ENCODE data around the gene FAM151B.
"Not testable (repeated sequence)": the region's sequence is repeated elsewhere in the genome, so short reads cannot be mapped to it uniquely, and the experiment has no call there.

The FAM151B gene

GRCh38 chr5:80487829-80488721 is at the start of gene FAM151B:
TSS of gene FAM151B (plus strand) at chr5:80488100. CDS start at chr5:80488124, 24 bp downstream.
- Mint-ChIP-seq H3K4me3 (peak within 1 kb of the TSS; percentile 77 to 85), H3K4me1 (peaks cover 11 to 16% of the 10 kb centered on the region in 2 donors), H3K27me3 (peaks cover 24 to 25% of the 10 kb centered on the region in 2 donors), H3K27ac (peak within 1 kb of the TSS; percentile 21), H3K9me3 (peaks cover 9 to 14% of the 10 kb centered on the region in 2 donors), H3K36me3 (peaks cover 4 to 6% of the 10 kb centered on the region in 2 donors)
- ATAC-seq (replicated peaks) = peak; percentile 95 to 96
- peak; percentile 80 for DNase-seq

DNA sequence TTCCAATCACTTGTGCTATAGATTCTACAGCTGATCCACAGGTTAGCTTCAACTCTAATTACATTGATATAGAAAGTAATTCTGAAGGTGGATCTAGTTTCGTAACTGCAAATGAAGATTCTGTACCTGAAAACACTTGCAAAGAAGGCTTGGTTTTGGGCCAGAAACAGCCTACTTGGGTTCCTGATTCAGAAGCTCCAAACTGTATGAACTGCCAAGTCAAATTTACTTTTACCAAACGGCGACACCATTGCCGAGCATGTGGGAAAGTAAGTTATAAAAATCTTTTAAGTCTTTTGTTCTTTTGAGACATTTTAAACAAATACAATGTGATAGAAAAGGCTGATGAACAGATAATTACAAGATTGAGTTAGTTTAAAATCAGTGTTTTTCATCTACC is 49.2 kb upstream of the FAM151B start:
- H3K36me3 Mint-ChIP-seq = peaks cover 32 to 48% of the 10 kb centered on the region in 2 donors

DNA sequence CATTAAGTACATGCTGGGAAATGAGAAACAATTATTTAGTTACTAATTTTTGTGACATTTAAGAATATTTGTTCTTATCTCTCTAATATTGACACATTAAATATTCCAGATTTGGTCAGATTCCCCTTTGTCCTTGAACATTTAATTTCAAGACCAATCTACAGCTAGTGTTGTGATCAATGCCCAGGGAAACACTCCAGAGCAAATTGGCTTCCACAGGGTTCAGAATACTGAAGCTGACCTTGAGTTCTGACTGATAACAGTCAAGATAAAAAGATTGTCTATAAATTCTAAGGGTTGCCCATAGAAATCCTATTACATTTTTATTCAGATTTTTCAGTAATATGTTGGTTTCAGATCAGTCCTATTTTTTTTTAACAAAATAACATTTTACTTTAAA is 48.7 kb upstream of the FAM151B start:
- Mint-ChIP-seq H3K27ac (no peak overlapping the region), H3K27me3 (no peaks in the 10 kb centered on the region), H3K4me1 (peaks cover 3 to 15% of the 10 kb centered on the region in 2 donors), H3K9me3 (no peaks in the 10 kb centered on the region), H3K4me3 (no peak overlapping the region), H3K36me3 (peaks cover 32 to 48% of the 10 kb centered on the region in 2 donors)
- no peak for ATAC-seq (replicated peaks)
- no peak for DNase-seq

More for the DNA sequence above, 49.2 kb upstream of the FAM151B start:
- no peak overlapping the region for H3K4me3 Mint-ChIP-seq
- no peaks in the 10 kb centered on the region for H3K27me3 Mint-ChIP-seq
- H3K4me1 Mint-ChIP-seq = peaks cover 3 to 15% of the 10 kb centered on the region in 2 donors
- DNase-seq (no peak), ATAC-seq (replicated peaks) (no peak)
- H3K27ac Mint-ChIP-seq = no peak overlapping the region
- no peaks in the 10 kb centered on the region for H3K9me3 Mint-ChIP-seq

DNA sequence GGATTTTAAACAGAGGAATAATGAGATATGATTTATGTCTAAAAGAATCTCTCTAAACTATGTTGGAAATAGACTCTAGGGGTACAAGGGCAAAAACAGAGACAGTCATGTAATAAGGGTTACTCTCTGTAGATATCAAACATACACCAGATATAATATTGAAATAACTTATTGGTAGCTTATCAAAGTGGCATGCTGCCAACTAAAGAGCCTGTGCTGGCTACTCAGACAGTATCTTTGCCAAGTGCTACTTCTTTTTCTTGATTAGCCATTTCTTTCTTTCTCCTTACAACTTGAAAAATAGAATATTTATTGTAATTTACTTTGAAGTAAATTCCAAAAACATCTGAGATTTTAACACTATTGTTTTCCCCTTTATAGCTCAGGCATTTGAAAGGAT is 45.2 kb upstream of the FAM151B start:
- H3K27me3 Mint-ChIP-seq = no peaks in the 10 kb centered on the region
- peaks cover 22 to 42% of the 10 kb centered on the region in 2 donors for H3K36me3 Mint-ChIP-seq
- H3K27ac Mint-ChIP-seq = no peak overlapping the region

DNA sequence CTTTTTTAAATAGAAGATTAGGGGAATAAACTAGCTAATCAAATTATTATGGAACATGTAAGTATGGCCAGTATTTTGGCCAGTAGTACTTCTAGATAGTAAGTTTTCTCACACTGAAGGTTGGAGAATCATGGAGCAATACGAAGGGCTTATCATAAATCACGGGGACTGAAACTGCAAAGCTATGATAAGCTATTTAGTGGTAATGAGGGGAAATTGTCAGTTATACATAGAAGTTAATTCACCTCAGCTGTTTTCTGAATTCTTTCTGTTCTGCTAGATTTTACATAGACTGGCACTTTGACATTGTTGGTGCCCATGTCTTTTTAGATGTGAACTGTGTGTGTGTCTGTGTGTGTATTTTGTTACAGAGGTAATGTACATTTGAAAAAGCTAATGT is 34.5 kb upstream of the FAM151B start:
- H3K36me3 Mint-ChIP-seq = peaks cover 14 to 34% of the 10 kb centered on the region in 2 donors
- no peak for DNase-seq
- no peaks in the 10 kb centered on the region for H3K27me3 Mint-ChIP-seq
- no peaks in the 10 kb centered on the region for H3K4me1 Mint-ChIP-seq
- no peak overlapping the region for H3K27ac Mint-ChIP-seq
- H3K4me3 Mint-ChIP-seq = no peak overlapping the region
- ATAC-seq (replicated peaks) = no peak
- no peaks in the 10 kb centered on the region for H3K9me3 Mint-ChIP-seq

More for the DNA sequence above, 45.2 kb upstream of the FAM151B start:
- no peak overlapping the region for H3K4me3 Mint-ChIP-seq
- peaks cover 0 to 2% of the 10 kb centered on the region in 2 donors for H3K4me1 Mint-ChIP-seq
- ATAC-seq (replicated peaks) (no peak), DNase-seq (no peak)
- no peaks in the 10 kb centered on the region for H3K9me3 Mint-ChIP-seq

GRCh38 chr5:80463269-80463668 is 24.6 kb upstream of the FAM151B start:
- Mint-ChIP-seq H3K4me1 (no peaks in the 10 kb centered on the region), H3K27me3 (no peaks in the 10 kb centered on the region), H3K27ac (no peak overlapping the region), H3K9me3 (peaks cover 15 to 19% of the 10 kb centered on the region in 2 donors), H3K4me3 (no peak overlapping the region), H3K36me3 (peaks cover 70 to 83% of the 10 kb centered on the region in 2 donors)
- DNase-seq (no peak), ATAC-seq (replicated peaks) (no peak)

DNA sequence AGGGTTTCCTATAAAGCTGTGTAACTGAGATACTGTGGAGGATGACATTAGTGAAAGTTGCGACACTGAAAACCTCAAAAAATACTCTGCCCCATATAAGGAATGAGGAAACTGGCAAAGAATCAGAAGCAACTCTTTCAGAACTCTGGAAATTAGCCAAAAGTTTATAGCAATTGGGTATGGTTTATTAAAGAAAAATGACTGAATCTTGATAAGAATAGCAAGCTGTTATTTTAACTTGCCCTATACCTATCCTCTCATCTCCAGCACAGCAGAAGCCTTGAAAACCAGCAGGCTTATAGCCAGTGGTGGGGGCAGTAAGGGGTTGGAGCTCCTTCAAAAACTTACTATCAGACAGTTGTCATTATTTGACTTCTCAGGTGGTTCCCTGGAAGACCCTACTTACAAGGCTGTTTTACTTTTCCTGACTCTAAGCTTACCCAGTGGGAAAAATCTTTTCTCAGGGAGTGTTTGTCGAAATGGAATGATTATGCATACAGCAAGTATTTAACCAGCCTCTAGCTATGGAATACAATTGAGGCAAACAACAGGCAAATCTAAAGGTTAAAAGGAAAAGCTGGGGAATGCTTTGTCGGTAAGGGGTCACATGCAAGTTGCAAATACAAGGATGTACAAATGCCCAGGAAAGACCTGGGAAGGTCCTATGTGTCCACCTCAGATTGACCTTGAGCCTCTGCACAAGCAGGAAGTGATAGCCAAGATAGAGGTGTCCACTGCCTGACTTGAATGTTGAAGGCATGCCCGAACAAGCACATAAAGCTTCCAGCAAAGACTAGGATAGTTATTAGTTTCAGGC is 21.0 kb upstream of the FAM151B start:
- Mint-ChIP-seq H3K27me3 (no peaks in the 10 kb centered on the region), H3K9me3 (peaks cover 24 to 30% of the 10 kb centered on the region in 2 donors), H3K4me1 (no peaks in the 10 kb centered on the region), H3K4me3 (no peak overlapping the region), H3K27ac (no peak overlapping the region), H3K36me3 (peaks cover 74 to 83% of the 10 kb centered on the region in 2 donors)
- ATAC-seq (replicated peaks) = no peak
- DNase-seq = no peak

DNA sequence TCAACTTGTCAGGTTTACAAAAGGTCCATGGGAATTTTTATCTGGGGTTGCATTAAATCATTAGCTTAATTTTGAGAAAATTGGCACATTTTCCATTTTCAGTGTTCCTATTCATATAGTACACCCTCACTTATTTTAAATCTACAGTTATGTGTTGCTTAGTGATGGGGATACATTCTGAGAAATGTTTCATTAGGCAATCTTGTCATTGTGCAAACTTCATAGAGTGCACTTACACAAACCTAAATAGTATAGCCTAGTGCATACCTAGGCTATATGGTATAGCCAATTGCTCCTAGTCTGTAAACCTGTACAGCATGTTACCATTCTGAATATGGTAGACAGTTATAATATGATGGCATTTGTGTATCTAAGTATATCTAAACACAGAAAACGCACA is 19.8 kb upstream of the FAM151B start:
- ATAC-seq (replicated peaks) (no peak), DNase-seq (no peak)
- Mint-ChIP-seq H3K9me3 (peaks cover 23 to 26% of the 10 kb centered on the region in 2 donors), H3K4me3 (no peak overlapping the region), H3K27ac (no peak overlapping the region), H3K4me1 (no peaks in the 10 kb centered on the region), H3K27me3 (no peaks in the 10 kb centered on the region), H3K36me3 (peaks cover 67 to 80% of the 10 kb centered on the region in 2 donors)

DNA sequence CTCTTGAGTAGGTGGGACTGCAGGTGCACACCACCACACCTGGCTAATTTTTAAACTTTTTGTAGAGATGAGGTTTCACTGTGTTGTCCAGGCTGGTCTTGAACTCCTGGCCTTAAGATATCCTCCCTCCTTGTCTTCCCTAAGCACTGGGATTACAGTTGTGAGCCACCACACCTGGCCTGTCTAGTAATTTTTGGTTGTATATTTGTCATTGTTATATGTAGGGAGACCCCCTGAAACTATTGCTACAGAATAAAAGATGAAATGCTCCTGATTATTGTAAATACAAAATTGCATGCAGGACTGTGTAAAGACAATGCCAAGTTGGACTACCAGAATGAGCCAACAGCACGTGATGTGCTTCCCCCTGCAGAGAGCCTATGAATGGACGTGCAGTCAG is 17.3 kb upstream of the FAM151B start:
- peaks cover 57 to 76% of the 10 kb centered on the region in 2 donors for H3K36me3 Mint-ChIP-seq
- peaks cover 13% of the 10 kb centered on the region in 2 donors for H3K9me3 Mint-ChIP-seq
- not testable (repeated sequence) for H3K4me3 Mint-ChIP-seq; H3K27me3 Mint-ChIP-seq; ATAC-seq (replicated peaks); H3K4me1 Mint-ChIP-seq; H3K27ac Mint-ChIP-seq; DNase-seq

GRCh38 chr5:80474929-80475328 is 13.0 kb upstream of the FAM151B start:
- peaks cover 37 to 49% of the 10 kb centered on the region in 2 donors for H3K36me3 Mint-ChIP-seq
- peaks cover 7 to 8% of the 10 kb centered on the region in 2 donors for H3K9me3 Mint-ChIP-seq
- no peaks in the 10 kb centered on the region for H3K4me1 Mint-ChIP-seq
- DNase-seq (no peak), ATAC-seq (replicated peaks) (no peak)
- no peaks in the 10 kb centered on the region for H3K27me3 Mint-ChIP-seq
- no peak overlapping the region for H3K27ac Mint-ChIP-seq
- H3K4me3 Mint-ChIP-seq = no peak overlapping the region

DNA sequence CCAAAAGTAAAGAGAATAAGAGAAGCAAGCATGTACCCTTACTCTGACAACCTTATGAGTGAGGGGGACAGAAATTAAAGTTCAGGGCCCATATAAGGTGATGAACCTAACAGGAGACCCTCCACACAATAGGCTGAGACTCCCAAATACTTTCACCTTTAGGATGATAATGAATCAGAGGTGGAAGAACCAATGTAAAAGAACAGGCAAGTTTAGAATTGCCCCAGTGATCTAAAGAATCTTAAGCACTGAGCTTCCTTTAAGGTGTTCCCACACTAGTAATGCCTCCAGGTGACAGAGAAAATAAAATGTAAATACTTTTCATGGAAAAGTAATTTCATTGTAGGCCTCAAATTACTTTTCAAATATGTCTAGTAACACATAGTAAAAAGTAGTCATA is 8.2 kb upstream of the FAM151B start:
- no peaks in the 10 kb centered on the region for H3K4me1 Mint-ChIP-seq
- no peak overlapping the region for H3K4me3 Mint-ChIP-seq
- no peak overlapping the region for H3K27ac Mint-ChIP-seq
- ATAC-seq (replicated peaks) = no peak
- H3K27me3 Mint-ChIP-seq = peaks cover 0 to 3% of the 10 kb centered on the region in 2 donors
- H3K36me3 Mint-ChIP-seq = peaks cover 20 to 32% of the 10 kb centered on the region in 2 donors
- DNase-seq = no peak
- H3K9me3 Mint-ChIP-seq = peaks cover 16 to 27% of the 10 kb centered on the region in 2 donors

DNA sequence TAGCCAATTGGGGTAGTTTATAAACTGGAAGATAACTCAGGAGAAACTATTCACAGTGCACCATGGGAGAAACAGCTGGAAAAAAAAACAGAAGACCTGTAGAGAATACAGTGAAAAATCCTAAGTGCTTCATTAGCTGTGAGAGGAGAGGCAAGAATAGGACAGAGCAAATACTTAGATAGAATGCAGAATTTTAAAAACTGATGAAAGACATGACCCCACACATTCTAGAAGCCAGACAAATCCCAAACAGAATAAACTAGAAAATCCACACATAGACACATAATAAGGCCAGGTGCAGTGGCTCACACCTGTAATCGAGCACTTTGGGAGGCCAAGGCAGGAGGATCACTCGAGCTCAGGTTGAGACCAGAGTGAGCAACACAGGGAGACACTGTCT is 7.5 kb upstream of the FAM151B start:
- Mint-ChIP-seq H3K27ac (no peak overlapping the region), H3K9me3 (peaks cover 18 to 27% of the 10 kb centered on the region in 2 donors), H3K27me3 (peaks cover 0 to 9% of the 10 kb centered on the region in 2 donors), H3K4me1 (no peaks in the 10 kb centered on the region), H3K36me3 (peaks cover 15 to 27% of the 10 kb centered on the region in 2 donors), H3K4me3 (no peak overlapping the region)
- DNase-seq (no peak), ATAC-seq (replicated peaks) (no peak)

DNA sequence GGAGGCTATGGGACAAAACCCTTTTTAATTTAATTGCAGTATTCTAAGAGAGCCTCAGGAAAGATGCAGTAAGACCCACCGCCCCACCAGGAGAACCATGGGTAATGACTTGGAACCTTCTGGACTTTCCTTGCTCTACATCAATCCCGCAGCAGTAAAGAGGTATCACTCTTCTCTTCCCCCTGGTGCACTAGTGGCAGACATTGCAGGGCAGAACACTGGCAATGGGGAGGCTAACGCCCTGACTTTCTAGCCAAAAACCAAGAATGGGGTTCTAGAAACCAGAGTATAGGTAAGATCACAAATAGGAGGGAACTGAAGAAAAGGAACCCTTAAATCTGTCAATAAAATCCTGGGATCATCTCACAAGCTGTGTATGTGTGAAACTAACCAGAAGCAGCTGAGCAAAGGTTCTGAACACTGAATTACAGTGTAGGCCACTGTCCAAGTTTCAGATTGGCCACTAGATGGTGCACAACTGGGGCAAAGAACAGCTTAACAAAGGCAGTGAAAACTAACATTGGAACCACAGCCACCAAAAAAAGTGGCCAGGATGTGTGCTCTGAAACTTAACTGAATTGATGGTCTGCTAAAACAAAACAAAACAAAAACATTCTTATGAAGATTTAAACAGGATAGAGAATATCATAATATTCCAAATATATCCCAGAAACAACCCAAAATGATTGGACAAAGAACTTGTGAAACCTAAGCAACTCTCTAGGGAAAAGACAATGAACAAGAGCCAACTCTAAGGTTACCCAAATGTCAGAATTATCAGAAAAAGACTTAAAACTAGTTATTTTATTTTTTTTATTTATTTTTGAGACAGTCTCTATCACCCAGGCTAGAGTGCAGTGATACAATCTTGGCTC is 6.6 kb upstream of the FAM151B start:
- no peaks in the 10 kb centered on the region for H3K4me1 Mint-ChIP-seq

More for the DNA sequence above, 6.6 kb upstream of the FAM151B start:
- Mint-ChIP-seq H3K36me3 (peaks cover 12 to 21% of the 10 kb centered on the region in 2 donors), H3K4me3 (no peak overlapping the region), H3K9me3 (peaks cover 18 to 27% of the 10 kb centered on the region in 2 donors), H3K27me3 (peaks cover 0 to 10% of the 10 kb centered on the region in 2 donors), H3K27ac (no peak overlapping the region)
- DNase-seq = no peak
- ATAC-seq (replicated peaks) = peak; percentile 75 to 76

Data from stimulated activated naive B cell treated with anti-CD40 and anti-IgM and Interleukin-4, amounts not matched to agents 10 μg/mL and 1 μg/mL and 100 μg/mL, for 72 hours (primary cell).